ENCODE results near the gene GPRASP2.
"Not testable (repeated sequence)": the region's sequence is repeated elsewhere in the genome, so short reads cannot be mapped to it uniquely, and the experiment has no call there.

Gene GPRASP2

GRCh38 chrX:102672856-102673255 is 39.4 kb upstream of the GPRASP2 start:
- Histone ChIP-seq H3K4me3 (ENCODE audit: low read depth, low read length, poor library complexity, severe bottlenecking) (no peak overlapping the region), H3K9me2 (ENCODE audit: low read depth, low read length) (no peaks in the 10 kb centered on the region), H3K9ac (ENCODE audit: low read length) (no peak overlapping the region), H3K4me1 (ENCODE audit: insufficient read depth, low read length, severe bottlenecking) (no peaks in the 10 kb centered on the region), H3K36me3 (ENCODE audit: insufficient read depth, low read length) (no peaks in the 10 kb centered on the region), H3K27ac (ENCODE audit: low read depth, low read length, poor library complexity, severe bottlenecking) (no peak overlapping the region), H3K27me3 (ENCODE audit: insufficient read depth, low read length) (no peaks in the 10 kb centered on the region), H2AFZ (ENCODE audit: low read length) (no peak overlapping the region), H3F3A (ENCODE audit: insufficient read depth, low read length) (no peaks in the 10 kb centered on the region), H3K4me2 (ENCODE audit: low read length) (no peak overlapping the region), H4K20me1 (ENCODE audit: insufficient read depth, low read length) (no peaks in the 10 kb centered on the region), H3K9me3 (ENCODE audit: low read length) (no peaks in the 10 kb centered on the region), H3K79me2 (ENCODE audit: insufficient read depth, low read length) (no peaks in the 10 kb centered on the region)
- TF ChIP-seq EZH2 (IDR thresholded peaks at IDR 0.05; ENCODE audit: borderline replicate concordance, low read length) = no peak

GRCh38 chrX:102677479-102677878 is 34.8 kb upstream of the GPRASP2 start:
- not testable (repeated sequence) for H3K4me2 ChIP-seq (ENCODE audit: low read length); H3K9me3 ChIP-seq (ENCODE audit: low read length); H2AFZ ChIP-seq (ENCODE audit: low read length); H3K27me3 ChIP-seq (ENCODE audit: insufficient read depth, low read length); H3K4me3 ChIP-seq (ENCODE audit: low read depth, low read length, poor library complexity, severe bottlenecking); H3K4me1 ChIP-seq (ENCODE audit: insufficient read depth, low read length, severe bottlenecking); H3K9ac ChIP-seq (ENCODE audit: low read length); H3K79me2 ChIP-seq (ENCODE audit: insufficient read depth, low read length); H4K20me1 ChIP-seq (ENCODE audit: insufficient read depth, low read length); H3K27ac ChIP-seq (ENCODE audit: low read depth, low read length, poor library complexity, severe bottlenecking); H3K9me2 ChIP-seq (ENCODE audit: low read depth, low read length); H3F3A ChIP-seq (ENCODE audit: insufficient read depth, low read length); H3K36me3 ChIP-seq (ENCODE audit: insufficient read depth, low read length)

DNA sequence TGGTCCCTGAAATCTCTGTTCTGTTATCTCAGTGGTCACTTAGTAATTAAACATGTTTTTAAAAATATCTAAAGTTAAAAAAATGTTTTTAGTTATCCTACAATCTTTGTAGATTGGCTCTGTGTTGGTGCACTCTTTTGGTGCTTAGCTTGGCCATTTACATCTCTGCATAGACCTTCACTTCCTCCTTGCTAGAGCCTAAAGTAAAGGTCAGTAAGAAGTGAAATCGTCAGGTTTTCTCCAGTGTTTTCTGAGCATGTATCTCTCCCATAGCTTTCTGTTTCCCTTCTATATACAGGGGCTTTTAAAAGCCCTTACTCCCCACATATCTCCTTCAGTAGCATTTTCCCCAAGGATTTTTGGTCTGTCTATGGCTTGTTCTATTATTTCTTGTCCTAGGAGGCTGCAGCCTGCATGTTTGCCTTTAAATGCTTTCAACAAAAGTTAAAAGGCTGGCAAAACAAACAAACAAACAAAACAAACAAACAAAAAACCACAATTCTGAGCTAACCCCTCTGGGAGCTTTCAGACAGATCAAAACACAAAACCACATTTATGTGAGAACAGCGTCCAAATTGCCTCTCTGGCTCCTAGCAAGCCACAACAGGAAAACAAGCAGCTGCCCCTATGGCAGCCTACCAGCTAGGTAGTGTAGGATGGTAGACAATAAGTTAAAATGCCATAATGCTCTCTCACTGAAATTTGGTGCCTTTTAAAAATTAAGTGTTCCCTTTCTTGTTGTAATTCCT is 27.3 kb upstream of the GPRASP2 start:
- Histone ChIP-seq H3K9ac (ENCODE audit: low read length) (no peak overlapping the region), H2AFZ (ENCODE audit: low read length) (no peak overlapping the region), H3K9me3 (ENCODE audit: low read length) (no peaks in the 10 kb centered on the region; the same call in 1 of the 2 replicates), H3K4me1 (ENCODE audit: insufficient read depth, low read length, severe bottlenecking) (no peaks in the 10 kb centered on the region), H3K27me3 (ENCODE audit: insufficient read depth, low read length) (no peaks in the 10 kb centered on the region), H3K79me2 (ENCODE audit: insufficient read depth, low read length) (no peaks in the 10 kb centered on the region), H3K27ac (ENCODE audit: low read depth, low read length, poor library complexity, severe bottlenecking) (no peak overlapping the region), H3F3A (ENCODE audit: insufficient read depth, low read length) (no peaks in the 10 kb centered on the region), H4K20me1 (ENCODE audit: insufficient read depth, low read length) (no peaks in the 10 kb centered on the region), H3K4me3 (ENCODE audit: low read depth, low read length, poor library complexity, severe bottlenecking) (no peak overlapping the region), H3K36me3 (ENCODE audit: insufficient read depth, low read length) (no peaks in the 10 kb centered on the region), H3K4me2 (ENCODE audit: low read length) (no peak overlapping the region), H3K9me2 (ENCODE audit: low read depth, low read length) (no peaks in the 10 kb centered on the region)
- no peak for TF ChIP-seq EZH2 (IDR thresholded peaks at IDR 0.05; ENCODE audit: borderline replicate concordance, low read length)
- no peak for TF ChIP-seq CTCF (IDR thresholded peaks at IDR 0.05; ENCODE audit: low read length)

DNA sequence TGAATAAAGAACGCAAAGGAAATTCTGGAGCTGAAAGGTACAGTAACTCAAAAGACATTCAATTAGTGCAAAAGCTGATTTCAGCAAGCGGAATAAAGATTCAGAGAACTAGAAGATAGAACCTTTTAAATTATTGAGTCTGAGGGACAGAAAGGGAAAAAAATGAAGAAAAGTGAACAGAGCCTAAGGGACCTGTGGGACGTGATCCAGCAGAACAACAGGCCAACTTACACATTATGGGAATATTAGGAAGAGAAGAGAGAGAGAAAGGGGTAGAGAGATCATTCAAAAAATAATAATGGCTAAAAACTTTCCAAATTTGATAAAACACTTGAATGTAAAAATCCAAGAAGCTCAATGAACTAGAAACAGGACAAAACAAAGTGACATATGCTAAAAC is 17.5 kb upstream of the GPRASP2 start:
- Histone ChIP-seq H3K36me3 (ENCODE audit: insufficient read depth, low read length) (no peaks in the 10 kb centered on the region), H3K9me3 (ENCODE audit: low read length) (no peaks in the 10 kb centered on the region), H3K4me2 (ENCODE audit: low read length) (no peak overlapping the region), H2AFZ (ENCODE audit: low read length) (no peak overlapping the region), H3F3A (ENCODE audit: insufficient read depth, low read length) (no peaks in the 10 kb centered on the region), H3K9me2 (ENCODE audit: low read depth, low read length) (no peaks in the 10 kb centered on the region), H3K79me2 (ENCODE audit: insufficient read depth, low read length) (no peaks in the 10 kb centered on the region), H3K4me3 (ENCODE audit: low read depth, low read length, poor library complexity, severe bottlenecking) (no peak overlapping the region), H3K27me3 (ENCODE audit: insufficient read depth, low read length) (no peaks in the 10 kb centered on the region), H3K9ac (ENCODE audit: low read length) (no peak overlapping the region), H3K27ac (ENCODE audit: low read depth, low read length, poor library complexity, severe bottlenecking) (no peak overlapping the region), H3K4me1 (ENCODE audit: insufficient read depth, low read length, severe bottlenecking) (no peaks in the 10 kb centered on the region), H4K20me1 (ENCODE audit: insufficient read depth, low read length) (no peaks in the 10 kb centered on the region)
- TF ChIP-seq EZH2 (IDR thresholded peaks at IDR 0.05; ENCODE audit: borderline replicate concordance, low read length) = no peak
- TF ChIP-seq CTCF (IDR thresholded peaks at IDR 0.05; ENCODE audit: low read length) = no peak
